ENCODE results near the gene ELF2. TPM values are rescaled to one million over a fixed set of nuclear protein-coding genes. Genes with fewer than 3 reads are reported as not detected.

Gene ELF2
- total RNA-seq, 4 donors from 2014 or later, result 58.1 to 76.6 (median 65.0) TPM

- H3K27me3 ChIP-seq, result no peaks in the 10 kb centered on the region
- intact Hi-C loops (cut with DNase I), result no loop called here
- TF ChIP-seq CTCF (IDR thresholded peaks at IDR 0.05), result no peak
- no peak for TF ChIP-seq POLR2A (IDR thresholded peaks at IDR 0.05)
- no peaks in the 10 kb centered on the region for H3K9me3 ChIP-seq
- peaks cover 0 to 17% of the 10 kb centered on the region in 2 donors for H3K36me3 ChIP-seq
- no peak for DNase-seq
- no peak overlapping the region for H3K4me3 ChIP-seq (replicated peaks in 1 of 3)
- H3K27ac ChIP-seq, result no peak overlapping the region
- no peaks in the 10 kb centered on the region for H3K4me1 ChIP-seq
- WGBS, 2 donors, result 81 to 96% methylated on average over 1 of the region's 1 CpG
These were observed 123.1 kb downstream of the ELF2 start for GRCh38 chr4:139053909-139054308.

GRCh38 chr4:139050446-139050845, 126.6 kb downstream of the ELF2 start:
- 92 to 97% methylated on average over 2 of the region's 2 CpGs for WGBS, 2 donors
- intact Hi-C loops (cut with DNase I), result no loop called here
- H3K9me3 ChIP-seq, result no peaks in the 10 kb centered on the region
- no peak for DNase-seq
- no peak overlapping the region for H3K4me3 ChIP-seq (replicated peaks in 1 of 3)
- no peaks in the 10 kb centered on the region for H3K4me1 ChIP-seq
- no peak for TF ChIP-seq POLR2A (IDR thresholded peaks at IDR 0.05)
- no peak for TF ChIP-seq CTCF (IDR thresholded peaks at IDR 0.05)
- peaks cover 3 to 6% of the 10 kb centered on the region in 2 donors for H3K36me3 ChIP-seq
- no peaks in the 10 kb centered on the region for H3K27me3 ChIP-seq
- H3K27ac ChIP-seq, result no peak overlapping the region

GRCh38 chr4:139048026-139048425, 129.0 kb downstream of the ELF2 start:
- no peak for DNase-seq
- peaks cover 3 to 4% of the 10 kb centered on the region in 2 donors for H3K36me3 ChIP-seq
- H3K4me3 ChIP-seq (replicated peaks in 1 of 3), result no peak overlapping the region
- no peak overlapping the region for H3K27ac ChIP-seq
- no peaks in the 10 kb centered on the region for H3K27me3 ChIP-seq
- intact Hi-C loops (cut with DNase I), result no loop called here
- WGBS, 2 donors, result 86 to 90% methylated on average over 3 of the region's 3 CpGs
- no peak for TF ChIP-seq POLR2A (IDR thresholded peaks at IDR 0.05)
- TF ChIP-seq CTCF (IDR thresholded peaks at IDR 0.05), result no peak
- no peaks in the 10 kb centered on the region for H3K9me3 ChIP-seq
- no peaks in the 10 kb centered on the region for H3K4me1 ChIP-seq

GRCh38 chr4:139044291-139044690, 132.7 kb downstream of the ELF2 start:
- peaks cover 3 to 4% of the 10 kb centered on the region in 2 donors for H3K36me3 ChIP-seq
- H3K4me1 ChIP-seq, result no peaks in the 10 kb centered on the region
- no peak for DNase-seq
- no peak for TF ChIP-seq CTCF (IDR thresholded peaks at IDR 0.05)
- TF ChIP-seq POLR2A (IDR thresholded peaks at IDR 0.05), result no peak
- WGBS, 2 donors, result 72 to 73% methylated on average over 2 of the region's 2 CpGs
- no peak overlapping the region for H3K4me3 ChIP-seq (replicated peaks in 1 of 3)
- H3K9me3 ChIP-seq, result no peaks in the 10 kb centered on the region
- intact Hi-C loops (cut with DNase I), result no loop called here
- no peaks in the 10 kb centered on the region for H3K27me3 ChIP-seq
- H3K27ac ChIP-seq, result no peak overlapping the region

GRCh38 chr4:139042981-139043460, 134.0 kb downstream of the ELF2 start:
- DNase-seq, result no peak
- H3K27ac ChIP-seq, result no peak overlapping the region
- no peaks in the 10 kb centered on the region for H3K27me3 ChIP-seq
- 80% methylated on average over 9 to 10 of the region's 10 CpGs for WGBS, 2 donors
- intact Hi-C loops (cut with DNase I), result no loop called here
- H3K4me1 ChIP-seq, result no peaks in the 10 kb centered on the region
- no peaks in the 10 kb centered on the region for H3K9me3 ChIP-seq
- TF ChIP-seq CTCF (IDR thresholded peaks at IDR 0.05) (no peak), POLR2A (IDR thresholded peaks at IDR 0.05) (no peak)
- H3K36me3 ChIP-seq, result peaks cover 3 to 4% of the 10 kb centered on the region in 2 donors
- H3K4me3 ChIP-seq (replicated peaks in 1 of 3), result no peak overlapping the region

All from thyroid gland (tissue), 4 donors.